H9 (cell line): ENCODE data around the gene C2orf68. TPM values are rescaled to one million over a fixed set of nuclear protein-coding genes. Genes with fewer than 3 reads are reported as not detected.

Experiments used
- DNase-seq: peaks from one replicate; pipeline ENCODE4 v3.0.0-alpha.2; 2017
- H2AFZ ChIP-seq: one replicate; pipeline ENCODE4 v1.6.1; 2013; ENCODE audit warnings: mild to moderate bottlenecking, low read length, control low read depth, moderate library complexity
- H2AK5ac ChIP-seq: 2 replicates; pipeline ENCODE4 v1.6.1; 2013; ENCODE audit warnings: low read length, control low read depth, mixed read lengths; ENCODE audit not compliant: insufficient read length
- H2BK120ac ChIP-seq: one replicate; pipeline ENCODE4 v1.6.1; 2013; ENCODE audit warnings: low read depth, mild to moderate bottlenecking, low read length, control low read depth, inconsistent platforms; ENCODE audit not compliant: poor library complexity, severe bottlenecking
- H2BK12ac ChIP-seq: 2 replicates; pipeline ENCODE4 v1.6.1; 2013; ENCODE audit warnings: low read length, control low read depth, mixed read lengths, low read depth; ENCODE audit not compliant: insufficient read length
- H2BK15ac ChIP-seq: 2 replicates; pipeline ENCODE4 v1.6.1; 2013; ENCODE audit warnings: low read depth, low read length, control low read depth
- H2BK20ac ChIP-seq: one replicate; pipeline ENCODE4 v1.6.1; 2013; ENCODE audit warnings: low read depth, mild to moderate bottlenecking, low read length, control low read depth, inconsistent platforms; ENCODE audit not compliant: poor library complexity, severe bottlenecking
- H2BK5ac ChIP-seq: 2 replicates; pipeline ENCODE4 v1.6.1; 2013; ENCODE audit warnings: low read length, control low read depth, mixed read lengths; ENCODE audit not compliant: insufficient read length
- H3K14ac ChIP-seq: 2 replicates; pipeline ENCODE4 v1.6.1; 2013; ENCODE audit warnings: low read length, control low read depth; ENCODE audit not compliant: insufficient read depth
- H3K18ac ChIP-seq: 2 replicates; pipeline ENCODE4 v1.6.1; 2013; ENCODE audit warnings: low read depth, mild to moderate bottlenecking, mixed read lengths, low read length, control low read depth; ENCODE audit not compliant: insufficient read length
- H3K23ac ChIP-seq: 2 replicates; pipeline ENCODE4 v1.6.1; 2013; ENCODE audit warnings: low read length, control low read depth, mixed read lengths, low read depth; ENCODE audit not compliant: insufficient read length
- H3K23me2 ChIP-seq: 2 replicates; pipeline ENCODE4 v1.6.1; 2013; ENCODE audit warnings: low read depth, mild to moderate bottlenecking, mixed read lengths, low read length, control low read depth; ENCODE audit not compliant: insufficient read length, poor library complexity, severe bottlenecking
- H3K27ac ChIP-seq: 2 replicates; pipeline ENCODE4 v1.5.1; 2013; ENCODE audit warnings: low read length, control low read depth, mixed read lengths, low read depth; ENCODE audit not compliant: insufficient read length
- H3K27me3 ChIP-seq: 2 replicates; pipeline ENCODE4 v1.6.1; 2013; ENCODE audit warnings: low read length, control low read depth, inconsistent platforms; ENCODE audit not compliant: insufficient read depth
- H3K4ac ChIP-seq: 2 replicates; pipeline ENCODE4 v1.6.1; 2013; ENCODE audit warnings: low read depth, mild to moderate bottlenecking, control low read depth, inconsistent platforms, low read length, moderate library complexity
- H3K4me1 ChIP-seq: 2 replicates; pipeline ENCODE4 v1.6.1; 2013; ENCODE audit warnings: low read length, control low read depth, inconsistent platforms; ENCODE audit not compliant: insufficient read depth
- H3K4me2 ChIP-seq: 2 replicates; pipeline ENCODE4 v1.6.1; 2013; ENCODE audit warnings: low read length, control low read depth, mixed read lengths; ENCODE audit not compliant: insufficient read length, insufficient read depth
- H3K56ac ChIP-seq: 2 replicates; pipeline ENCODE4 v1.6.1; 2013; ENCODE audit warnings: low read depth, mild to moderate bottlenecking, mixed read lengths, low read length, control low read depth; ENCODE audit not compliant: insufficient read length
- H3K79me1 ChIP-seq: 2 replicates; pipeline ENCODE4 v1.6.1; 2013; ENCODE audit warnings: low read depth, mild to moderate bottlenecking, moderate library complexity, low read length, control low read depth, inconsistent platforms; ENCODE audit not compliant: insufficient read depth, poor library complexity, severe bottlenecking
- H3K79me2 ChIP-seq: 2 replicates; pipeline ENCODE4 v1.6.1; 2013; ENCODE audit warnings: low read length, control low read depth, inconsistent platforms; ENCODE audit not compliant: insufficient read depth
- H3K9ac ChIP-seq: 2 replicates; pipeline ENCODE4 v1.6.1; 2013; ENCODE audit warnings: low read length, control low read depth, mixed read lengths; ENCODE audit not compliant: insufficient read length; ENCODE audit errors: extremely low read depth
- H3K9me3 ChIP-seq: one replicate; pipeline ENCODE4 v1.6.1; 2013; ENCODE audit warnings: low read depth, low read length, inconsistent platforms; ENCODE audit not compliant: control insufficient read depth
- H3T11ph ChIP-seq: one replicate; pipeline ENCODE4 v1.6.1; 2013; ENCODE audit warnings: mild to moderate bottlenecking, low read length, control low read depth, inconsistent platforms
- H4K20me1 ChIP-seq: one replicate; pipeline ENCODE4 v1.6.1; 2013; ENCODE audit not compliant: control insufficient read depth, insufficient read length, insufficient read depth
- H4K5ac ChIP-seq: 2 replicates; pipeline ENCODE4 v1.6.1; 2013; ENCODE audit warnings: low read depth, mild to moderate bottlenecking, mixed read lengths, low read length, control low read depth; ENCODE audit not compliant: insufficient read length
- H4K8ac ChIP-seq: replicated peaks from 2 replicates; pipeline ENCODE4 v1.6.1; 2013; ENCODE audit warnings: low read length, control low read depth, mixed read lengths, low read depth; ENCODE audit not compliant: insufficient read length
- H4K91ac ChIP-seq: 2 replicates; pipeline ENCODE4 v1.6.1; 2013; ENCODE audit warnings: low read depth, mild to moderate bottlenecking, moderate library complexity, mixed read lengths, low read length, control low read depth; ENCODE audit not compliant: insufficient read length
- H3K27ac Mint-ChIP-seq, 3 experiments: 2 replicates in 2 of 3; 3 replicates in 1 of 3; pipeline ENCODE4 v1.8.0; 2020 to 2021; ENCODE audit warnings: mixed read lengths in 3 of 3, mild to moderate bottlenecking in 1 of 3, moderate library complexity in 1 of 3
- H3K27me3 Mint-ChIP-seq: 2 replicates; pipeline ENCODE4 v1.8.0; 2021; ENCODE audit warnings: low read depth, mild to moderate bottlenecking, moderate library complexity, mixed read lengths
- H3K36me3 Mint-ChIP-seq, 3 experiments: 2 replicates in 2 of 3; 3 replicates in 1 of 3; pipeline ENCODE4 v1.8.0; 2020 to 2021; ENCODE audit warnings: low read depth in 3 of 3, mixed read lengths in 3 of 3; ENCODE audit not compliant: insufficient read depth in 1 of 3
- H3K4me1 Mint-ChIP-seq, 2 experiments: 2 replicates each; pipeline ENCODE4 v1.8.0; 2020; ENCODE audit warnings: mixed read lengths in 2 of 2
- H3K4me3 Mint-ChIP-seq, 2 experiments: 2 replicates in 1 of 2; 3 replicates in 1 of 2; pipeline ENCODE4 v1.8.0; 2020 to 2021; ENCODE audit warnings: mild to moderate bottlenecking in 2 of 2, mixed read lengths in 2 of 2, moderate library complexity in 1 of 2
- H3K9me3 Mint-ChIP-seq, 2 experiments: 2 replicates in 1 of 2; 3 replicates in 1 of 2; pipeline ENCODE4 v1.8.0; 2020; ENCODE audit warnings: mild to moderate bottlenecking in 2 of 2, mixed read lengths in 2 of 2, moderate library complexity in 1 of 2
- WGBS: extraction: QIAGEN DNeasy Blood & Tissue Kit; methylation state at CpG from one replicate; pipeline ENCODE4 v1.1.7; 2013; ENCODE audit warnings: missing lambda C conversion rate, low lambda C conversion rate, mixed read lengths; ENCODE audit not compliant: insufficient read length; ENCODE audit errors: extremely low coverage; 5-methylcytosine and 5-hydroxymethylcytosine counted together
- total RNA-seq: library from RNA; stranded (reverse); gene quantifications from 2 replicates; pipeline ENCODE4 v1.2.1, GENCODE V29; 2021
- TF ChIP-seq, protein P1 (sequence below): fragments of 200-600 bp; sonication (generic); conservative IDR thresholded peaks from 3 replicates; pipeline ENCODE4 v1.8.0; 2021; ENCODE audit warnings: antibody characterized with exemption, mild to moderate bottlenecking

The C2orf68 gene
- total RNA-seq, 1 experiment from 2014 or later: 39.6 TPM

DNA sequence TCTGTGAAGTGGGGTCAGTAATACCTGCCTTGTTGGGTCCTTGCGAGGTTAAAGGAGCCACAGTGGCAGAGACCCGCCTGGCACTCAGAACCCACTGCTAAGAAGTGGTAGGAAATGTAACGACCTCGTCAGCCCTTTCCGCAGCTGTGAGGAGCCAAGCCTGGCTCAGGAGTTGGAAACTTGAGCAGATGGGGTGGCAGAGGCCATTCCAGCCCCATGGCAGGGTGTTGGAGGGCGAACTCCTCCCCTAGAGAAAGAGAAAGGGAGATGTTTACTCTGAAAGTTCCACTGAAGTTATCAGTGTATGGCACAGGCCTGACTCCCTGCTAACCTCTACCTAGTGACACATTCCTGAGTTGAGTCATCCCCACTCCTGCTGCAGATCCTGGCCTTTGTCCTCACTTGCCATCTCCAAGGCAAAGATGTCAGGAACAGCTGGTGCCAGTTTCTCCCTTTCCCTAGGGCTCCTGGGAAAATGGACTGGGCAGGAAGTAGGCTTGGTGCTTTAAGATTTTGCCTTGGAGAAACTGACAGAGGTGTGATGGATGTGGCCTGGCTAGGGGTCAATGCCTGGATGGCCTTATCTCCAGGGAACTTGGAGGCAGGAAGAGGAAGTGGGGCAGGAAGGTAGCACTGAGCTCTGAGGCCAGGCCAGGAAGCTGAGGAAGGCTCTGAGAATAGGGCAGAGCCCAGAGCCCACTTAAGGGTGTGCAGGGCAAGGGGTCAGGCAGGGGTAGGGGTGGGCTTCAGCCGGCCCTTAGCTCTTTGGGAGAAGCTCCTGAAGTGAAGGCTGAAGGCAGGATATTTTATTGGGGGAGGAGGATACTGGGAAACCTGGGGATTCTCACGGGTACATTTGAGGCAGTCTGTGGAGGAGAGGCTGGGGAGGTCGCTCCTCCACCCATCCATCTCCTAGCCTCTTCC lies 26.7 kb downstream of the C2orf68 start:
- Histone ChIP-seq H3K56ac (no peak overlapping the region), H2BK20ac (no peak overlapping the region), H3K23me2 (peaks cover 7% of the 10 kb centered on the region), H3K18ac (no peak overlapping the region), H3K27me3 (peaks cover 5% of the 10 kb centered on the region; the same call in 1 of the 2 replicates), H2AK5ac (no peak overlapping the region), H3K14ac (no peak overlapping the region), H3K4me1 (no peaks in the 10 kb centered on the region; the same call in 1 of the 2 replicates), H4K5ac (no peak overlapping the region), H4K20me1 (no peaks in the 10 kb centered on the region), H3K27ac (no peak overlapping the region), H3T11ph (no peak overlapping the region), H4K8ac (no peak overlapping the region), H3K79me2 (no peaks in the 10 kb centered on the region), H3K23ac (no peak overlapping the region), H2AFZ (no peak overlapping the region), H3K9ac (no peak overlapping the region), H3K79me1 (no peaks in the 10 kb centered on the region), H2BK5ac (no peak overlapping the region), H3K4ac (no peak overlapping the region), H3K4me2 (peak overlapping the region; percentile 48), H2BK120ac (no peak overlapping the region), H3K9me3 (no peaks in the 10 kb centered on the region), H2BK15ac (no peak overlapping the region), H2BK12ac (no peak overlapping the region), H4K91ac (no peak overlapping the region)
- no peak for DNase-seq
- Mint-ChIP-seq H3K4me1 (peaks cover 0 to 2% of the 10 kb centered on the region in 2 experiments; a peak in 1 of 4 replicates), H3K9me3 (no peaks in the 10 kb centered on the region; a peak in 1 of 5 replicates), H3K27ac (no peak overlapping the region), H3K4me3 (no peak overlapping the region), H3K27me3 (peaks cover 22% of the 10 kb centered on the region), H3K36me3 (no peaks in the 10 kb centered on the region; a peak in 2 of 7 replicates)
- TF ChIP-seq, protein P1, sequence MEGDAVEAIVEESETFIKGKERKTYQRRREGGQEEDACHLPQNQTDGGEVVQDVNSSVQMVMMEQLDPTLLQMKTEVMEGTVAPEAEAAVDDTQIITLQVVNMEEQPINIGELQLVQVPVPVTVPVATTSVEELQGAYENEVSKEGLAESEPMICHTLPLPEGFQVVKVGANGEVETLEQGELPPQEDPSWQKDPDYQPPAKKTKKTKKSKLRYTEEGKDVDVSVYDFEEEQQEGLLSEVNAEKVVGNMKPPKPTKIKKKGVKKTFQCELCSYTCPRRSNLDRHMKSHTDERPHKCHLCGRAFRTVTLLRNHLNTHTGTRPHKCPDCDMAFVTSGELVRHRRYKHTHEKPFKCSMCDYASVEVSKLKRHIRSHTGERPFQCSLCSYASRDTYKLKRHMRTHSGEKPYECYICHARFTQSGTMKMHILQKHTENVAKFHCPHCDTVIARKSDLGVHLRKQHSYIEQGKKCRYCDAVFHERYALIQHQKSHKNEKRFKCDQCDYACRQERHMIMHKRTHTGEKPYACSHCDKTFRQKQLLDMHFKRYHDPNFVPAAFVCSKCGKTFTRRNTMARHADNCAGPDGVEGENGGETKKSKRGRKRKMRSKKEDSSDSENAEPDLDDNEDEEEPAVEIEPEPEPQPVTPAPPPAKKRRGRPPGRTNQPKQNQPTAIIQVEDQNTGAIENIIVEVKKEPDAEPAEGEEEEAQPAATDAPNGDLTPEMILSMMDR: no peak
- no CpG with 5 or more reads among the region's 9 CpGs for WGBS
